Measurements from ENCODE around the gene COL5A2. TPM values are rescaled to one million over a fixed set of nuclear protein-coding genes. Genes with fewer than 3 reads are reported as not detected.
A peak's percentile ranks its signal among the peaks of the same experiment; 100 is the strongest.

The COL5A2 gene
- total and polyA plus RNA-seq, 11 donors = 4.4 to 61.1 (median 12.4) TPM

DNA sequence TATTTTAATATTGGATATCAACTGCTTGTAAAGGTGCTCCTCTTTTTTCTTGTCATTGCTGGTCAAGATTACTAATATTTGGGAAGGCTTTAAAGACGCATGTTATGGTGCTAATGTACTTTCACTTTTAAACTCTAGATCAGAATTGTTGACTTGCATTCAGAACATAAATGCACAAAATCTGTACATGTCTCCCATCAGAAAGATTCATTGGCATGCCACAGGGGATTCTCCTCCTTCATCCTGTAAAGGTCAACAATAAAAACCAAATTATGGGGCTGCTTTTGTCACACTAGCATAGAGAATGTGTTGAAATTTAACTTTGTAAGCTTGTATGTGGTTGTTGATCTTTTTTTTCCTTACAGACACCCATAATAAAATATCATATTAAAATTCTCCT is 167.2 kb downstream of the COL5A2 start:
- no peak for ATAC-seq
- WGBS, 4 donors = 78 to 83% (median 82%) methylated on average over 1 of the region's 1 CpG
- Histone ChIP-seq H3K4me1 (peaks cover 0 to 15% (median 0%) of the 10 kb centered on the region in 12 donors), H3K9me3 (no peaks in the 10 kb centered on the region), H3K27ac (no peak overlapping the region), H3K27me3 (no peaks in the 10 kb centered on the region), H3K4me3 (no peak overlapping the region), H3K36me3 (peaks cover 0 to 58% (median 27%) of the 10 kb centered on the region in 9 donors)
- TF ChIP-seq POLR2A (IDR thresholded peaks at IDR 0.05) = no peak
- TF ChIP-seq, protein P1, sequence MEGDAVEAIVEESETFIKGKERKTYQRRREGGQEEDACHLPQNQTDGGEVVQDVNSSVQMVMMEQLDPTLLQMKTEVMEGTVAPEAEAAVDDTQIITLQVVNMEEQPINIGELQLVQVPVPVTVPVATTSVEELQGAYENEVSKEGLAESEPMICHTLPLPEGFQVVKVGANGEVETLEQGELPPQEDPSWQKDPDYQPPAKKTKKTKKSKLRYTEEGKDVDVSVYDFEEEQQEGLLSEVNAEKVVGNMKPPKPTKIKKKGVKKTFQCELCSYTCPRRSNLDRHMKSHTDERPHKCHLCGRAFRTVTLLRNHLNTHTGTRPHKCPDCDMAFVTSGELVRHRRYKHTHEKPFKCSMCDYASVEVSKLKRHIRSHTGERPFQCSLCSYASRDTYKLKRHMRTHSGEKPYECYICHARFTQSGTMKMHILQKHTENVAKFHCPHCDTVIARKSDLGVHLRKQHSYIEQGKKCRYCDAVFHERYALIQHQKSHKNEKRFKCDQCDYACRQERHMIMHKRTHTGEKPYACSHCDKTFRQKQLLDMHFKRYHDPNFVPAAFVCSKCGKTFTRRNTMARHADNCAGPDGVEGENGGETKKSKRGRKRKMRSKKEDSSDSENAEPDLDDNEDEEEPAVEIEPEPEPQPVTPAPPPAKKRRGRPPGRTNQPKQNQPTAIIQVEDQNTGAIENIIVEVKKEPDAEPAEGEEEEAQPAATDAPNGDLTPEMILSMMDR (IDR thresholded peaks at IDR 0.05) = no peak
- intact Hi-C loops (cut with DNase I) = no loop called here
- DNase-seq = no peak

DNA sequence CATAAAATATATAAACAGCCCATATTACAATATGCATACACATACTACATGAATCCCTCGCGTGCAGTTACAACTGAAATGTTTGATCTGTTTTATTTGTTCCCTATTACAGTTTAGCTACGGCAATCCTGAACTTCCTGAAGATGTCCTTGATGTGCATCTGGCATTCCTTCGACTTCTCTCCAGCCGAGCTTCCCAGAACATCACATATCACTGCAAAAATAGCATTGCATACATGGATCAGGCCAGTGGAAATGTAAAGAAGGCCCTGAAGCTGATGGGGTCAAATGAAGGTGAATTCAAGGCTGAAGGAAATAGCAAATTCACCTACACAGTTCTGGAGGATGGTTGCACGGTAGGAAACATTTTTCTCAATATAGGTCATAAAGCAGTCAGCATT is 169.0 kb downstream of the COL5A2 start:
- Histone ChIP-seq H3K9me3 (no peaks in the 10 kb centered on the region), H3K27ac (no peak overlapping the region), H3K36me3 (peaks cover 0 to 76% (median 27%) of the 10 kb centered on the region in 9 donors), H3K4me1 (peaks cover 0 to 15% (median 0%) of the 10 kb centered on the region in 12 donors), H3K4me3 (no peak overlapping the region), H3K27me3 (no peaks in the 10 kb centered on the region)
- TF ChIP-seq POLR2A (IDR thresholded peaks at IDR 0.05) = no peak
- TF ChIP-seq, protein P1 (IDR thresholded peaks at IDR 0.05) = no peak
- ATAC-seq (no peak), DNase-seq (no peak)
- intact Hi-C loops (cut with DNase I) = no loop called here
- WGBS, 4 donors = 62 to 72% (median 69%) methylated on average over 6 of the region's 6 CpGs

DNA sequence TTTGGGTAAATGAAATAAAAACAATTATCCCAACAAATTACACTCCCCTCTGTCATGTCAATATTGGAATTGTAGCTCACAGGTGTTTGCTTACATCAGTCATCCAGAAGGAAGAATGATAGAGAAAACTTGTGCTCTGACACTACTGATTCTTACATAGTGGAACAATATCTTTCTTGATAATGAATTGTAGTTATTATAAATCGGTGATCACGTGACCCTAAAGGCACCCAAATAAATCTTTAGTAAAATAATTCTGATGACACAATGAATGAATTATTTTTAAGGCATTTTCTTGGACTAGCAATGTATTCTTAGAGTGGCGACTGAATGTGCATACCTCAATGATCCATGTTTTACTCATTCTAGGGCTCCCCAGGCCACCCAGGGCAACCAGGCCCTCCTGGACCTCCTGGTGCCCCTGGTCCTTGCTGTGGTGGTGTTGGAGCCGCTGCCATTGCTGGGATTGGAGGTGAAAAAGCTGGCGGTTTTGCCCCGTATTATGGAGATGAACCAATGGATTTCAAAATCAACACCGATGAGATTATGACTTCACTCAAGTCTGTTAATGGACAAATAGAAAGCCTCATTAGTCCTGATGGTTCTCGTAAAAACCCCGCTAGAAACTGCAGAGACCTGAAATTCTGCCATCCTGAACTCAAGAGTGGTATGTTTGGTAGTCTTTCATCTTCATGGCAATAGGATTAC is 170.9 kb downstream of the COL5A2 start:
- 88 to 92% (median 89%) methylated on average over 9 of the region's 9 CpGs for WGBS, 4 donors
- H3K4me3 ChIP-seq = no peak overlapping the region
- ATAC-seq = no peak
- intact Hi-C loops (cut with DNase I) = no loop called here
- H3K4me1 ChIP-seq = peaks cover 0 to 2% (median 0%) of the 10 kb centered on the region in 12 donors
- peak overlapping the region in 1 of 12 donors; percentile 41 for H3K27ac ChIP-seq
- TF ChIP-seq, protein P1 (IDR thresholded peaks at IDR 0.05) = no peak
- no peak for TF ChIP-seq POLR2A (IDR thresholded peaks at IDR 0.05)
- no peaks in the 10 kb centered on the region for H3K9me3 ChIP-seq
- DNase-seq = no peak
- H3K36me3 ChIP-seq = peaks cover 0 to 94% (median 27%) of the 10 kb centered on the region in 9 donors
- no peaks in the 10 kb centered on the region for H3K27me3 ChIP-seq

DNA sequence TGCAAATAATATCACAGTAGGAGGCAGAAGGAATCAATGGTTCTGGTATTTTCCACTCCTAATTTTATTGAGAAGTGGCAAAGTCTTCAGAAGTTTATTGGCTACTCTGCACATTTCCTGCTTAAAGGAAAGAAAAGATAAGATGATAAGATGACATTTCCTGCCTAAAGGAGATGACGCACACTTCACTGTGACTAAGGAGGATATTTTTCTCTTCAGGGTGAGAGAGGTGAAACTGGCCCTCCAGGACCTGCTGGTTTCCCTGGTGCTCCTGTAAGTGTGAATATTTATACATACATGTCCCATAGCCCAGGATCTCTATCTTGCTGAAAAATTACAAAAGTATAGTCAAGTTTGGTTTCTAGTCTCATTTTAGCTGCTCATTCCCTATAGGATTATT is 177.5 kb downstream of the COL5A2 start:
- 30 to 41% (median 34%) methylated on average over 1 of the region's 1 CpG for WGBS, 4 donors
- no peaks in the 10 kb centered on the region for H3K9me3 ChIP-seq
- peaks cover 0 to 100% (median 36%) of the 10 kb centered on the region in 9 donors for H3K36me3 ChIP-seq
- no peak for ATAC-seq
- intact Hi-C loops (cut with DNase I) = no loop called here
- no peaks in the 10 kb centered on the region for H3K27me3 ChIP-seq
- no peak for DNase-seq
- no peak overlapping the region for H3K4me3 ChIP-seq
- no peaks in the 10 kb centered on the region for H3K4me1 ChIP-seq
- H3K27ac ChIP-seq = peak overlapping the region in 2 of 12 donors; percentile 27 to 41
- TF ChIP-seq, protein P1 (IDR thresholded peaks at IDR 0.05) = no peak
- TF ChIP-seq POLR2A (IDR thresholded peaks at IDR 0.05) = no peak

Measured in heart left ventricle (tissue), 16 donors.